NCI-H128 (cell line): ENCODE data around the gene DDHD1.
"Not testable (repeated sequence)": the region's sequence is repeated elsewhere in the genome, so short reads cannot be mapped to it uniquely, and the experiment has no call there.

Experiments
- DNase-seq: peaks from one replicate; lab custom pipeline; 2025; ENCODE audit not compliant: unreplicated experiment; lab: John Stamatoyannopoulos, UW

The DDHD1 gene

GRCh38 chr14:53109105-53110041 lies 43.8 kb downstream of the DDHD1 start:
- no peak for DNase-seq

DNA sequence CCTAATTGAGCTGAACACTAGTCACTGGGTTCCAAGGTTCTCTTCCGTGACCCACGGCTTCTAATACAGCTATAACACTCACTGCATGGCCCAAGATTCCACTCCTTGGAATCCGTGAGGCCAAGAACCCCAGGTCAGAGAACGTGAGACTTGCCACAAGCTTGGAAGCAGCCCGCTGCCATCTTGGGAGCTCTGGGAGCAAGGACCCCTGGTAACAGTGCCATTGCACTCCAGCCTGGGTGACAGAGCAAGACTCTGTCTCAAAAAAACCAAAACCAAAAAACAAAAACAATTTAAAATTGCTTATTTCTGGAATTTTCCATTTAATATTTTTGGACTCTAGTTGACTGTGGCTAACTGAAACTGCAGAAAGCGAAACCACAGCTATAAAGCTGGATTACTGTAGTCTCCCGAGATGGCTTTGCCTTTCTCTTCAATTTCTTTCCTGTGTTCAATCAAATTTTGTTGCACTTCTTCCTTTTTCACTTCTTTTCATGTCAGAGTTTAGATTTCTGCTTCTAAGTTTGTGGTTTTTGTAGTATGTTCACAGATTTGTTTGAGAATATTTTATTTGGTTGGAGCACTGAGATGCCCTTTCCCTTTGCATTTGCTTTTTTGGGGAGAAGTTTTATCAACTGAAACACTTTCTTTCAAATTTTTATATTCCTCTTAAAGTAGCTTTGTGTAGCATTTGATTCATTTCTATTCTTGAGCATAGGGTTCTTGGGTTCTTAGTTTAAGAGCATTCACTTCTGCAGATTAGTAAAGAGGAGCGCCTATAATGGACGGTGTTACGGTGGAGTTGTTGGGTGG lies 44.6 kb downstream of the DDHD1 start:
- no peak for DNase-seq

- DNase-seq = no peak
Observed at GRCh38 chr14:53106768-53107167, 46.4 kb downstream of the DDHD1 start.

GRCh38 chr14:53103636-53104340 lies 49.3 kb downstream of the DDHD1 start:
- no peak for DNase-seq

DNA sequence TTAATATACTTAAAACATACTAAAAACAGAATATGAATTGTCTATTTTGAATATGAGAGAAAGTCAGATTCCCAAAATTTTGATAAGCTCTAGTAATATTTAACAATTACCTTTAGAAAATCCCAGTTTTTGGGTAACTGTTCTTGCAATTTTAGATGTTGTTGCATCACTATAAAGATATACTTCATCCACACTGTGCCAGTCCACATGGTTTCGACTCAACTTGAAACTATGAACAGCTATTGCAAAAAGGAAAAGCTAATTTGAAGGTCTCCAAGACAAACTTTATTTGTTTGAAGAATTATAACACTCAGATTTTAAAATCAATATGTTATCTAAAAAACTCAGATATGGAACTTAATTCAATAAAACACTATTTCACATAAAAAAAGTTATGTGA lies 59.9 kb downstream of the DDHD1 start:
- DNase-seq = no peak

- DNase-seq = no peak
Observed at GRCh38 chr14:53090853-53091252, 62.3 kb downstream of the DDHD1 start.

GRCh38 chr14:53084954-53085353 lies 68.2 kb downstream of the DDHD1 start:
- not testable (repeated sequence) for DNase-seq

GRCh38 chr14:53064475-53064874 lies 88.6 kb downstream of the DDHD1 start:
- DNase-seq = no peak

DNA sequence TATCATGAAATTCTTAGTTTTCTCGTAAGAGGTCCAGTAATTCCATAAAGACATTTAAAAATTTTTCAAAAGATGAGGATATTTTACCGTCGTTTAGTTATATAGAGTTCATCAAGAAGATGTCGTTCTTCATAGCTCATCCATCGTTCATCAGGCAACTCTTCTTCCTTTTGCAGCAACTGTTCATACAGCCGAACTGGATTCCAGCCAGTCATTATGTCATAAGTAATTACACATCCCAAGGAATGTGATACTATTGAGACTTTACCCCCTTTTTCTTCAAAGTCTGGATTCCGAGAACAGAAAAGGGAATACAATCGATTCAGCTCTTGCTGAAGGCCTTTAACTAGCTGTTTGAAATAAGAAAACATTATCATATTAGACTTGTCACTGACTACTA lies 90.3 kb downstream of the DDHD1 start:
- DNase-seq = no peak

DNA sequence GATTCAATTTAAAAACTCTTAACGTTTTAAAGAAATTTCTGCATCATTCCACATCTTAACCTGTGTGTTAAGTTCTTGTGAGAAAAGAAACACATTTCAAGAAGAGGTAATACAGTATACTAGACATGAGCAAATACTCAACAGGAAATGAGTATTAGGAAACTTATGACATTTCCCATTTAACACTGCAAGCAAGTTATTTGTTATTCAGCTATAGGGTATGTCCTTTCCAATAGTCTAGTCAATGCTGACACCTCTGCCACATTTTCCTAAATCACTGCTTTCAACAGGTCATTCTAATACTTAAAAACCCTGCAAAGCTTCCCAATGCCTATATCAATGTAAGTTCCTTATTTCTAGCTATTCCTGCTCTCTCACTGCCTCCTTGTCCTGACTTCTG lies 93.1 kb downstream of the DDHD1 start:
- DNase-seq = no peak

- peak; percentile 4 for DNase-seq
Observed at GRCh38 chr14:53055003-53055402, 98.1 kb downstream of the DDHD1 start.

GRCh38 chr14:53054457-53054856 lies 98.7 kb downstream of the DDHD1 start:
- no peak for DNase-seq

- no peak for DNase-seq
Observed at GRCh38 chr14:53048631-53049030, 104.5 kb downstream of the DDHD1 start.

GRCh38 chr14:53047307-53048069 lies 105.6 kb downstream of the DDHD1 start:
- no peak for DNase-seq

- DNase-seq = no peak
Observed at GRCh38 chr14:53044486-53044885, 108.6 kb downstream of the DDHD1 start.

DNA sequence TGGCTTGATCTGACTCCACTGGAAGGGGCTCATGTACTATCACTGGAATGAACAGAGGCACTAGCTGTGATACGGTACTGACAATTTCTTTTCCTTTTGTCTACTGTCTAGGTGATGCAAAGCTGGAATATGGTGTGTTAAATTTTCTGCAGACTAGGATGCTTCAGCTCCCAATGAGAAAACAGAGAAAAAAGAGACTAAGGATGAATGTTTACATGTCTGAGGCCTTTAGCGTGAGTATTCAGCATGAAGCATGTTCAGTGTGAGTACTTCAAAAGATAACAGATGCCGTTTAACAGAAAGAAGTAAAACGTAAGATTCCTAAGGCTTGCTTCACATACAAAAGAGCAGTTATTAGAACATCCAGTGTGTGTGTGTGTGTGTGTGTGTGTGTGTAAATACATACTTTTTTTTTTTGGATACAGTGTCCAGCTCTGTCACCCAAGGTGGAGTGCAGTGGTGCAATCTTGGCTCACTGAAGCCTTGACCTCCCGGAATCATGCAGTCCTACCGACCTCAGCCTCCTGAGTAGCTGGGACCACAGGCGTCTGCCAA lies 110.0 kb downstream of the DDHD1 start:
- DNase-seq = no peak

GRCh38 chr14:53042480-53042879 lies 110.6 kb downstream of the DDHD1 start:
- no peak for DNase-seq

GRCh38 chr14:53041067-53041466 lies 112.1 kb downstream of the DDHD1 start:
- no peak for DNase-seq

GRCh38 chr14:53038629-53039028 lies 114.5 kb downstream of the DDHD1 start:
- no peak for DNase-seq

DNA sequence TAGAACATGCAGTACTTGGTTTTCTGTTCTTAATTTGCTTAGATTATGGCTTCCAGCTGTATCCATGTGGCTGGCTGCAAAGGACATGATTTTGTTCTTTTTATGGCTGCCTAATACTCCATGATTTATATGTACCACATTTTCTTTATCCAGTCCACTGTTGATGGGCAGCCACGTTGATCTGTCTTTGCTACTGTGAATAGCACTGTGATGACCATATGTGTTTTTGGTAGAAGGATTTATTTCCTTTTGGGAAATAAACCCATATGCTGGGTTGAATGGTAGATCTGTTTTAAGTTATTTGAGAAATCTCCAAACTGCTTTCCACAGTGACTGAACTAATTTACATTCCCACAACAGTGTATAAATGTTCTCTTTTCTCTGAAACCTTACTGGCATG lies 116.1 kb downstream of the DDHD1 start:
- no peak for DNase-seq
